HPDE6-E6E7 (cell line): Measurements from ENCODE around the gene TWIST1.

ENCODE experiments used
- DNase-seq: peaks from one replicate; pipeline ENCODE4 v3.0.0; 2011; ENCODE audit warnings: missing footprints; ENCODE audit errors: extremely low spot score

TWIST1 gene

GRCh38 chr7:19113855-19114550 lies 3.4 kb downstream of the TWIST1 start:
- DNase-seq = no peak

- no peak for DNase-seq
Measured at GRCh38 chr7:19113002-19113350, 4.5 kb downstream of the TWIST1 start.

- no peak for DNase-seq
Measured at GRCh38 chr7:19112274-19113001, 5.0 kb downstream of the TWIST1 start.

GRCh38 chr7:19111474-19112273 lies 5.8 kb downstream of the TWIST1 start:
- DNase-seq = no peak

- DNase-seq = no peak
Measured at GRCh38 chr7:19110776-19111175, 6.7 kb downstream of the TWIST1 start.

GRCh38 chr7:19110026-19110730 lies 7.3 kb downstream of the TWIST1 start:
- DNase-seq = no peak

GRCh38 chr7:19109000-19109946 lies 8.2 kb downstream of the TWIST1 start:
- DNase-seq = no peak

- DNase-seq = no peak
Measured at GRCh38 chr7:19107356-19108146, 9.9 kb downstream of the TWIST1 start.

- DNase-seq = no peak
Measured at GRCh38 chr7:19107081-19107355, 10.4 kb downstream of the TWIST1 start.

- DNase-seq = no peak
Measured at GRCh38 chr7:19106241-19107080, 11.0 kb downstream of the TWIST1 start.

- DNase-seq = no peak
Measured at GRCh38 chr7:19105546-19105945, 11.9 kb downstream of the TWIST1 start.

GRCh38 chr7:19104811-19105210 lies 12.6 kb downstream of the TWIST1 start:
- no peak for DNase-seq

GRCh38 chr7:19102884-19103283 lies 14.6 kb downstream of the TWIST1 start:
- no peak for DNase-seq

GRCh38 chr7:19101909-19102308 lies 15.5 kb downstream of the TWIST1 start:
- DNase-seq = no peak

GRCh38 chr7:19101472-19101871 lies 16.0 kb downstream of the TWIST1 start:
- no peak for DNase-seq

- DNase-seq = no peak
Measured at GRCh38 chr7:19099924-19100323, 17.5 kb downstream of the TWIST1 start.

- no peak for DNase-seq
Measured at GRCh38 chr7:19099194-19099593, 18.2 kb downstream of the TWIST1 start.

- DNase-seq = no peak
Measured at GRCh38 chr7:19098510-19098909, 18.9 kb downstream of the TWIST1 start.
